Mesothelial cell of epicardium (in vitro differentiated cells): ENCODE results near the gene SIGLEC14. TPM values are rescaled to one million over a fixed set of nuclear protein-coding genes. Genes with fewer than 3 reads are reported as not detected.

ENCODE experiments used
- DNase-seq, 2 experiments: peaks; one replicate each; pipeline ENCODE4 v3.0.0; 2021; ENCODE audit warnings: low spot score in 2 of 2; ENCODE audit not compliant: unreplicated experiment in 2 of 2
- H3K27ac Mint-ChIP-seq: 2 replicates; pipeline ENCODE4 v1.8.0; 2021; ENCODE audit warnings: mixed read lengths
- H3K27me3 Mint-ChIP-seq: 2 replicates; pipeline ENCODE4 v1.8.0; 2021; ENCODE audit warnings: low read depth, mixed read lengths
- H3K36me3 Mint-ChIP-seq: 2 replicates; pipeline ENCODE4 v1.8.0; 2021; ENCODE audit warnings: mixed read lengths
- H3K4me1 Mint-ChIP-seq: 2 replicates; pipeline ENCODE4 v1.8.0; 2021; ENCODE audit warnings: mixed read lengths
- H3K4me3 Mint-ChIP-seq: 2 replicates; pipeline ENCODE4 v1.8.0; 2021; ENCODE audit warnings: mild to moderate bottlenecking, moderate library complexity, mixed read lengths
- H3K9me3 Mint-ChIP-seq: 2 replicates; pipeline ENCODE4 v1.8.0; 2021; ENCODE audit warnings: mixed read lengths
- CTCF ChIP-seq: fragments of 200-600 bp; sonication (generic); IDR thresholded peaks from one replicate; pipeline ENCODE4 v1.5.0; 2021; ENCODE audit warnings: antibody characterized with exemption; ENCODE audit not compliant: unreplicated experiment
- total RNA-seq: library from RNA; stranded (reverse); gene quantifications from 3 replicates; pipeline ENCODE4 v1.2.1, GENCODE V29; 2021

Gene SIGLEC14
- total RNA-seq, 1 donor from 2014 or later = not detected

GRCh38 chr19:51607077-51607476 lies 39.5 kb downstream of the SIGLEC14 start:
- Mint-ChIP-seq H3K27me3 (peaks cover 3% of the 10 kb centered on the region), H3K4me1 (no peaks in the 10 kb centered on the region), H3K27ac (no peak overlapping the region), H3K36me3 (peaks cover 13% of the 10 kb centered on the region), H3K9me3 (peaks cover 37% of the 10 kb centered on the region), H3K4me3 (no peak overlapping the region)
- no peak for DNase-seq
- no peak for TF ChIP-seq CTCF

GRCh38 chr19:51602189-51602854 lies 44.3 kb downstream of the SIGLEC14 start:
- no peak for DNase-seq
- Mint-ChIP-seq H3K9me3 (peaks cover 27% of the 10 kb centered on the region), H3K27me3 (peaks cover 18% of the 10 kb centered on the region), H3K4me3 (no peak overlapping the region), H3K4me1 (no peaks in the 10 kb centered on the region), H3K27ac (no peak overlapping the region), H3K36me3 (peaks cover 19% of the 10 kb centered on the region)
- no peak for TF ChIP-seq CTCF

- no peak for DNase-seq
- TF ChIP-seq CTCF = no peak
Observed at GRCh38 chr19:51600940-51601580, 45.6 kb downstream of the SIGLEC14 start.

GRCh38 chr19:51599084-51599483 lies 47.5 kb downstream of the SIGLEC14 start:
- H3K9me3 Mint-ChIP-seq = peaks cover 21% of the 10 kb centered on the region
- peaks cover 10% of the 10 kb centered on the region for H3K4me1 Mint-ChIP-seq
- H3K27me3 Mint-ChIP-seq = peaks cover 18% of the 10 kb centered on the region
- H3K27ac Mint-ChIP-seq = no peak overlapping the region
- peaks cover 19% of the 10 kb centered on the region for H3K36me3 Mint-ChIP-seq
- no peak for DNase-seq
- no peak overlapping the region for H3K4me3 Mint-ChIP-seq
- TF ChIP-seq CTCF = no peak

More at GRCh38 chr19:51600940-51601580, 45.6 kb downstream of the SIGLEC14 start:
- peaks cover 18% of the 10 kb centered on the region for H3K27me3 Mint-ChIP-seq
- H3K4me3 Mint-ChIP-seq = no peak overlapping the region
- H3K4me1 Mint-ChIP-seq = no peaks in the 10 kb centered on the region
- H3K36me3 Mint-ChIP-seq = peaks cover 19% of the 10 kb centered on the region
- peaks cover 28% of the 10 kb centered on the region for H3K9me3 Mint-ChIP-seq
- no peak overlapping the region for H3K27ac Mint-ChIP-seq

- no peak for TF ChIP-seq CTCF
- no peak for DNase-seq
Observed at GRCh38 chr19:51598159-51598915, 48.3 kb downstream of the SIGLEC14 start.

More at GRCh38 chr19:51598159-51598915, 48.3 kb downstream of the SIGLEC14 start:
- Mint-ChIP-seq H3K4me1 (peaks cover 17% of the 10 kb centered on the region), H3K36me3 (peaks cover 19% of the 10 kb centered on the region), H3K27ac (no peak overlapping the region), H3K4me3 (no peak overlapping the region), H3K9me3 (peaks cover 20% of the 10 kb centered on the region), H3K27me3 (peaks cover 18% of the 10 kb centered on the region)
